IPS-18c (cell line): ENCODE measurements around the gene PRM2.
"Not testable (repeated sequence)": the region's sequence is repeated elsewhere in the genome, so short reads cannot be mapped to it uniquely, and the experiment has no call there.

Experiments used
- H3K4me3 ChIP-seq: 2 replicates; pipeline ENCODE4 v1.7.0; 2013; ENCODE audit warnings: low read depth, mild to moderate bottlenecking, low read length, moderate library complexity; ENCODE audit not compliant: insufficient read depth
- H3K9me3 ChIP-seq: one replicate; pipeline ENCODE4 v1.6.1; 2013; ENCODE audit warnings: mild to moderate bottlenecking, low read length, moderate library complexity; ENCODE audit not compliant: control insufficient read depth, insufficient read depth

The PRM2 gene

DNA sequence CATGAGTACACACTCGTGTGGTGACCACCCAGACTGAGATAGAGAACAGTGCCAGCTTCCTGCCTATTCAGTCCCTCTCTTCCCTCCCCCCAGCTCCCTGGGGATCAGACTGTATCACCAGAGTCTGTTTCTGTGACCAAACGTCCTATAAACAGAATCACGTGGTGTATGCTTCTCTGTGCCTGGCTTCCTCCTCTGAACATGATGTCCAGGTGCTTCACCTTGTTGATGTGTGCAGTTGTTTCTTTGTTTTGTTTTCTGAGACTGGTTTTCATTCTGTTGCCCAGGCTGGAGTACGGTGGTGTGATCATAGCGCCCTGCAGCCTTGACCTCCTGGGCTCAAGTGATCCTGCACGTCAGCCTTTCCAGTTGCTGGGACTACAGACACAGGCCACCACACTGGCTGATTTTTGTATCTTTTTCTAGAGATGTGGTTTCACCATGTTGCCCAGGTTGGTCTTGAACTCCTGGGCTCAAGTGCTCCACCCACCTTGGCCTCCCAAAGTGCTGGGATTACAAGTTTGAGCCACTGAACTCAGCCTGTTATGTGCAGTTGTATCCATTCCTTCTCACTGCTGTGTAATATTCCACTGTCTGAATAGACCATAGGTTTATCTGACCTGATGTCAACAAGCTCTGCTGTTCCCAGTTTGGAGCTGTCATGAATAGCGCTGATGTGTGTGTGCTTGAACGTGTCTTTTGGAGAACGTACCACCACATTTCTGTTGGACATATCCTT lies 33.8 kb upstream of the PRM2 start:
- Histone ChIP-seq H3K9me3 (no peaks in the 10 kb centered on the region), H3K4me3 (no peak overlapping the region)

DNA sequence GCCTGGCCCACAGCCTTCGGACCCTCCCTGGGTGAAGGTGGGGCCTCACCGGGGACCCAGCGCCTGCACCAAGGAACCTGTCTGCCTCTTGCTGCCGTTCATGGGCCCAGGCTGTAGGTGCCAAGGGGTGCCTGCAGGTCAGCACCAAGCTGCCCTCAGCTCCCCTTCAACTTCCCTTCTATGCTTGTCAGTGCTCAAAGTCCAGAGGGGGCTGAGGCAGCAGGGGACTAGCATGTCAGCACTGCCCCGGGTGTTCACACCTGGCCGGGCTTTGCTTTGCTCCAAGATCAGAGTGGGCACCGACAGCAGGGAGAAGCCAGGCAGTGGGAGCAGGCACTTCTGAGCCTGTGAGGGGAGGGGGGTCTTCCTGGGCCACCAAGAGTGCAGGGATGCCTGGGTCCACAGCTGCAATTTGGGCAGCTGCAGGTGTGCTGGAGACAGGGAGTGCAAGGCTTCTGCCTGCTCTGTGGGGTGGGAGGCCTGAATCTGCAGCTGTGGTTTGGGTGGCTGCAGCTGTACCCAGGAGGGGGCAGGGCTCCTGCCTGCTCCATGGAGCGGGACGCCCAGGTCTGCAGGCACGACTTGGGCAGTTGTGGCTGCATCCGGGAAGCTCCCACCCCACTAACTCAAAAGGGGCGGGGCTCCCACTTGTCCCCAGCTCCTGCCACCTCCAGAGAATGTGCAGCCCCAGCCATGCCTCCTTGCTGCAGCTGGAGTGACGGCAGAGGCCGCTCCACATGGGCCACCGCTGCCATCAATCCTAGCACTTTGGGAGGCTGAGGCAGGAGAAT lies 32.4 kb upstream of the PRM2 start:
- Histone ChIP-seq H3K9me3 (no peaks in the 10 kb centered on the region), H3K4me3 (no peak overlapping the region)

DNA sequence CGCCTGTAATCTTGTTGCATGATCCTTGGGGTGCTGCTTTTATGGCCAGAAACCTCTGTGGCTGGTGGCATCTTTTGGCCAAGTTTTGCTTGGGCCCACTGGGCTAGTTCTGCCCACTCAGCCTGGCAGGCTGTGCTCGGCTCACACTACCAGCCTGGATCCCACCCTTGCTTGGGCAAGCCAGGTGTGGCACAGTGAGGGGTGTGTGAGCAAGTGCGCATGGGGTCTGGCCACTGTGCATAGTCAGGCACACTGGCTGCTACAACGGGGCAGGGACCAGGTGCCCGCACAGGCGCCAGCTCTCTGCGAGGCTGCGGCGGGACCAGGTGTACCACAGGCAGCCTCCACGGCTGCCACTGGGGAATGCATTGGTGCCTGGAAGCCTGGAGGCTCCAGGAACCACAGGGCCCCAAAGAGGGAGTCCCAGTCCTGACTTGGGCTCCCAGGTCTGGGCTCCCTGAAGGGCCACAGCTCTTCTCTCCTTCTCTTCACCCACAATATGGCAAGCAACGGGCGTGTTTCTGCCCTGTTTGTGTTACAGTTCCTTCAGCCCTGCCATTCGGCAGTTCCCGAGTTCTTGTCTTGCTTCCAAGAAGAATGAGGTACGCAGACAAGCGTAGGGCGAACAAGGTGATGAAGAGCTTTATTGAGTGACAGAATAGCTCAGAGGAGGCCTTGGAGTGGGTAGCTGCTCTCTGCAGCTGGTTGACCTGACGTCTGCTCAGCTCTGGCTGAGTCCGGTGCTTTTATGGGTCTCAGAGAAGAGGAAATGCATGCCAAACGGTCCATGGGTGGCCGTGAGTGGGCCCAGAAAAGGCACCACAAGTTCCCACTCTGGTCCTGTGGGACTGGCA lies 31.6 kb upstream of the PRM2 start:
- Histone ChIP-seq H3K9me3 (no peaks in the 10 kb centered on the region), H3K4me3 (no peak overlapping the region)

DNA sequence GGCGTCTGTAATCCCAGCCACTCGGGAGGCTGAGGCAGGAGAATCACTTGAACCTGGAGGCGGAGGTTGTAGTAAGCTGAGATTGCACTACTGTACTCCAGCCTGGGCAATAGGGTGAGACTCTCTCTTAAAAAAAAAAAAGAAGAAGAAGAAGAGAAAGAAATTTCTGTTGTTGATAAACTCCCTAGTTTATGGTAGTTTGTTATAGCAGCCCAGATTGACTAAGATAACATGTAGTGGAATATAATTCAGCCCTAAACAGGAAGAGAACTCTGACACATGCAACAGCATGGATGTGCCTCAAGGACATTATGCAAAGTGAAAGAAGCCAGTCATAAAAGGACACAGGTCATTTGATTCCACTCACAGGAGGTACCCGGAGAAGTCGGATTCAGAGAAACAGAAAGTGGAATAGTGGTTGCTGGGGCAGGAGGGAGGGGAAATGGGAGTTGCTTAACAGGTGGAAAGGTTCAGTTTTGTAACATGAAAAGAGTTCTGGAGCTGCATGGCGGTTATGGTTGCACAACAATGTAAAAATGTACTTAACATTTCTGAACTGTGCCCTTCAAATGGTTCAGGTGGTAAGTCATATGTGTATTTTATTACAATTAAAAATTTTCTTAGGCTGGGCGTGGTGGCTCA lies 30.8 kb upstream of the PRM2 start:
- H3K9me3 ChIP-seq: no peaks in the 10 kb centered on the region

DNA sequence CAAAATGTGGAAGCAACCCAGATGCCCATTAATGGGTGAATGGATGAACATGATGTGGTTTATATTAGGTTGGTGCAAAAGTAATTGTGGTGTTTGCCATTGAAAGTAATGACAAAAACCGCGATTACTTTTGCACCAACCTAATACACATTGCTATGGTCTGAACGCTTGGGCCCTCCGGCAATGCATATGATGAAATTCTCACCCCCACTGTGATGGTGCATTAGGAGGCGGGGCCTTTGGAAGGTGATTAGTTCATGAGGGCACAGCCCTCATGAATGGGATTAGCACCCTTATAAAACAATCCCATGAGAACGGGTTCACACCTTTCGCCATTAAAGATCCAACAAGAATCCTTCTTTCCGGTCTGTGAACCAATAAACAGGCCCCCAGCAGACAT lies 30.1 kb upstream of the PRM2 start:
- Histone ChIP-seq H3K4me3 (no peak overlapping the region), H3K9me3 (no peaks in the 10 kb centered on the region)

More for the DNA sequence above, 30.8 kb upstream of the PRM2 start:
- no peak overlapping the region for H3K4me3 ChIP-seq

DNA sequence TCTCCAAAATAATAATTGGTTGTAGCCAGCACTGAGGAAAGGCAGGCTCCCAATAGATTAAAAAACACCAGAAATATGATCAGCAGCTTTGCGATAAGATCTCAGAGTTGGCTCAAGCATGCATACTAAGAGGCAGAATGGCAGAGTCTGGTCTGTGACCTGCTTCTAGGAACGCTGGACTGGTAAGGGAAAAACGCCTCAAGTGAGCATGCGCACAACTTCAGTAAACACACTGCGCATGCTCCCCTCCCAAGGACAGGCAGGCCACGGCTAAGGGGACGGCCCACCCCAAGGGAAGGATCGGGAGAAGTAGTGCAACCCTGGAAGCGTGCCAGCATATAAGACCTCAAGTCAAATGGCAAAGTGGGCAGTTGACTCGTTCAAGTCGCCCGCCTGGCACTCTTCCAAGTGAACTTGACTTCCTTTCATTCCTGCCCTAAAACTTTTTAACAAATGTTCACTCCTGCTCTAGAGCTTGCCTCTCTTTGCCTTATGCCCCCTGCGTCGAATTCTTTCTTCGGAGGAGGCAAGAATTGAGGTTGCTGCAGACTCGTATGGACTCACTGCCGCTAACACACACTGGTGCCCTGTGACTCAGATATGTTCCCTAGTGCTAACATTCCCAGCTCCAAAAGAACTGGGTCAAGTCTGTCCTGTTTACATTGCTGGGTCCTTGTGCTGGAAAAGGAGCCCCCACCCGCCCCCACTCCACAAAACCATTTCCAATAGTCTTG lies 27.3 kb upstream of the PRM2 start:
- no peak overlapping the region for H3K4me3 ChIP-seq
- no peaks in the 10 kb centered on the region for H3K9me3 ChIP-seq

DNA sequence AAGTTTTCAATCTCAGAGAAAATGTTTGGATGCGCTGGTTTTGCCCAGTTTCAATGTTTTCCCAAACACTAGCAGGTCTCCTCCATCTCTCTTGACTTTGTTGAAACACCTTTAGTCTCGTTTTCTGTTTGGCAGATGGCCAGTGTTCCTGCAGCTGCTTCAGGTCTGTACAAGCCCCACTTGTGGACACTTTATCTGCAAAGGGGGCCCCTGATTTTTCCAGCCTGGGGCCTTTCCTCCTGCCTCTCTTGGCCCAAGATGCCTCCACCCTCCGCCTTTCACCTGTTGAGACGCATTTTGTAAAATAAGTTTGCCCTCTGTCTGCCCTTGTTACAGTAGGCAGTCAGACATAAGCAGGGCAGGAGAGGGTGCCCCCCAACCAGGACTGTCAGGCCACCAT lies 26.7 kb upstream of the PRM2 start:
- no peak overlapping the region for H3K4me3 ChIP-seq
- no peaks in the 10 kb centered on the region for H3K9me3 ChIP-seq

DNA sequence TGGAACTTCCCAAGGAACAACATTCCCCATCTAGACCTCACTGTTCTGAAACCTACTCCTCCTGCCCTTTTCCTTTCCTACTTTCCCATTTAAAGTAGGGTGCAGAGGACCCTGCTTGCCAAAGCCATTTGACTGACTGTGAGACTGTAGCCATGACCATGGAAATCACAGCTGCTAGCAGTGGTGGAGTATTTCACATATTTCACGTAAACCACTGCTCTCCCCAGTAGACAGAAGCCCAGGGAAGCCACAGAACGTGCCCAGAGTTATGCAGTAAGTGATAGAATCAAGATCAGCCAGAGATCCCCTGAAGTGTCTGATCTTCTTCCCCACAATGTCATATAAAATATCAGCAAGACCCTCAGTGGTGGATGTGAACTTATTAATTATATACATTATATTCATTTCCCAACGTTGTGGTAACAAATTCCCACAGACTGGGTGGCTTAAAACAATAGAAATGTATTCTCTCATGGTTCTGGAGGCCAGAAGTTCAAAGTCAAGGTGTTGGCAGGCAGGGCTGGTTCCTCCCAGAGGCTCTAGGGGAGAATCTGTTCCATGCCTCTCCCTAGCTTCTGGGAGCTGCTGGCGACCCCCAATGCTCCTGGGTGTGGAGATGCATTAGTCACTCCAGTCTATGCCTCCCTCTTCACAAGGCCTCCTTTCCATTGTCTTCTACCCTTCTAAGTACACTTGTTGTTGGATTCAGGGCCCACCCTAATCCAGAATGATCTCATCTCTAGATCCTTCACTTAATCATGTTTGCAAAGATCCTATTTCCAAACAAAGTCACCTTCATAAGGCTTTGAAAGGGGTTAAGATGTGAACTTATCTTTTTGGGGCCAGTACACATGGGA lies 25.6 kb upstream of the PRM2 start:
- Histone ChIP-seq H3K4me3 (no peak overlapping the region), H3K9me3 (no peaks in the 10 kb centered on the region)

DNA sequence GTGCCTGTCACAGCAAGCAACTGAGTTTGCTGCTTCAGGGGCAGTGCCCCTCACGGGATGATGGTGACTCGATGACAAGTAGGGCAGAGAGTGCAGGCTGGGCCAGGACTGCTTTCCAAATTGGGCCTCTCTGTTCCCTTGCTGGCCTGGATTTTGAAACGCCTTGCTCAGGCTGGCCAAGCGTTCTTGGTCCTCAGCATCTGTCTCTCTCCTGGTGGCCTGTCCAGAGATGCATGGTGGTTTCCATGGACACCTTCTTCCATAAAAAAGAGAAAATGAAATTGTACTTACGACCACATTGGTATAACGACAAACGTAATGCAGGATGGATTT lies 24.2 kb upstream of the PRM2 start:
- Histone ChIP-seq H3K4me3 (no peak overlapping the region), H3K9me3 (no peaks in the 10 kb centered on the region)

DNA sequence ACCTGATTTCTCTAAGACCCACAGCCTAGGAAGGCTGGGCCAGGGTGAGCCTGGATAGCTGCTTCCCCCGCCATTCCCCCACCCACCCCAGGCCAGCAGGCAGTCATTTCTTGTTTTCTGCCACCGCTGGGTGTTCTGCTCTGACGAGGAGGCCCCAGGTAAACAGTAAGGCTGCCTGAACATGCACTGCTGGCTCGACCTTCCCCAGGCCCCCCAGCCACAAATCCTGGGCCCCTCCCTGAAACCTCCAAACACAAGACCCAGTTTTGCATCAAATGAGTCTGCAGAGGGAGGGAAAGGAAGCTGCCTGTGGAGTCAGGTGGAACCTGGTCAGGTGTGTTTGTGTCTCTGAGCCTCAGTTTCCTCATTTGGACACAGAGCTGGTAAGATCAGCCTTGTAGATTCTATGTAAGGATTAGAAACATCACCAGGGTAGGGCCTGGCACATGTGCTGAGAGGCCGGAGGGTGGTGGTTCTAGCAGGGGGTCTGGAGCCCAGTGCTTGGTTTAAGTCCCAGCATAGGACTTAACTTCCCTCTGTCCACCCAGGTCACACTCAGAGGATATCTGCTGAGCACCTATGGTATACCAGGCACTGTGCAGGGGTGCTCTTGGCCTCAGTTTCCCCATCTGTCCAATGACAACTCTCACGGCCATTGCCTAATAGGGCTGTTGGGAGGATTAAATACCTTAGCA lies 23.7 kb upstream of the PRM2 start:
- no peak overlapping the region for H3K4me3 ChIP-seq

DNA sequence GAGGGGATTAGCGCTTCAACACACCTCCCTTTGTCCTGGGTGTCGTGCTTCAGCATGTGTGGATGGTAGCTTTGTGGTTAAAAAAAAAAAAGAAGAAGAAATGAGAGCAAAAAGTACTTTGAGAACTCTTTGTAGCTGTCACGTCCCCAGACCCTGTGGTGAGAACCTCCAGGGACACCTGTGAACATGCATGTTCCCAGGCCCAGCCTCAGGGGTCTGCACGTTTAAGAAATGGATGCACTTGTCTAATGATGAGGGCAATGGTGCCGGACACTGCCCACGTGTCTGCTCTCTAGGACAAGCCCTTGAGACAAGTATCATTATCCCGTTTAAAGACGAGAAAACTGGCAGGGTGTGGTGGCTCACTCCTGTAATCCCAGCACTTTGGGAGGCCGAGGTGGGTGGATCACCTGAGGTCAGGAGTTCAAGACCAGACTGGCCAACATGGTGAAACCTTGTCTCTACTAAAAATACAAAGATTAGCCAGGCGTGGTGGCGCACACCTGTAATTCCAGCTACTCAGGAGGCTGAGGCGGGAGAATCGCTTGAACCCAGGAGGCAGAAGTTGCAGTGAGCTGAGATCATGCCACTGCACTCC lies 22.8 kb upstream of the PRM2 start:
- not testable (repeated sequence) for H3K4me3 ChIP-seq, H3K9me3 ChIP-seq

More for the DNA sequence above, 23.7 kb upstream of the PRM2 start:
- H3K9me3 ChIP-seq: no peaks in the 10 kb centered on the region

DNA sequence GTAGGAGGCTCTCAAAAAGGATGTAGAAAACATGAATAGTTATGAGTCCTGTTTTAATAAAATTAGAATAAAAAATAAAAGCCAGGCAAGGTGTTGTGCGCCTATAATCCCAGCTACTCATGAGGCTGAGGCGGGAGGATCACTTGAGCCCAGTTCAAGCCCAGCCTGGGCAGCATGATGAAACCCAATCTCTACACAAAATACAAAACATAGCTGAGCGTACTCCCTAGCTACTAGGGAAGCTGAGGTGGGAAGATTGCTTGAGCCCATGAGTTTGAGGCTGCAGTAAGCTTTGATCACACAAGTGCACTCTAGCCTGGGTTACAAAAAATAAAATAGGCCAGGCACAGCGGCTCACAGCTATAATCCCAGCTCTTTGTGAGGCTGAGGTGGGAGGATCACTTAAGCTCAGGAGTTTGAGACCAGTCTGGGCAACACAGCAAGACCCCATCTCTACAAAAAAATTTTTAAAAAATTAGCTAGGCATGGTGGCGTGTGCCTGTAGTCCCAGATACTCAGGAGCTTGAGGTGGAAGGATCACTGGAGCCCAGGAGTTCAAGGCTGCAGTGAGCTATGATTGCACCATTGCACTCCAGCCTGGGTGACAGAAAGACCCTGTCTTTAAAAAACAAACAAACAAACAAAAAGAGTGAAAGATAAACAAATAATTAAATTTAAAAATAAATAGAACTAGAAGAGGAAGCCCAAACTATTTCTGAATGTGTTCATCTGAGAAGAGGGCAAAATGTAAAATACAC lies 22.0 kb upstream of the PRM2 start:
- H3K9me3 ChIP-seq: no peaks in the 10 kb centered on the region
- no peak overlapping the region for H3K4me3 ChIP-seq

DNA sequence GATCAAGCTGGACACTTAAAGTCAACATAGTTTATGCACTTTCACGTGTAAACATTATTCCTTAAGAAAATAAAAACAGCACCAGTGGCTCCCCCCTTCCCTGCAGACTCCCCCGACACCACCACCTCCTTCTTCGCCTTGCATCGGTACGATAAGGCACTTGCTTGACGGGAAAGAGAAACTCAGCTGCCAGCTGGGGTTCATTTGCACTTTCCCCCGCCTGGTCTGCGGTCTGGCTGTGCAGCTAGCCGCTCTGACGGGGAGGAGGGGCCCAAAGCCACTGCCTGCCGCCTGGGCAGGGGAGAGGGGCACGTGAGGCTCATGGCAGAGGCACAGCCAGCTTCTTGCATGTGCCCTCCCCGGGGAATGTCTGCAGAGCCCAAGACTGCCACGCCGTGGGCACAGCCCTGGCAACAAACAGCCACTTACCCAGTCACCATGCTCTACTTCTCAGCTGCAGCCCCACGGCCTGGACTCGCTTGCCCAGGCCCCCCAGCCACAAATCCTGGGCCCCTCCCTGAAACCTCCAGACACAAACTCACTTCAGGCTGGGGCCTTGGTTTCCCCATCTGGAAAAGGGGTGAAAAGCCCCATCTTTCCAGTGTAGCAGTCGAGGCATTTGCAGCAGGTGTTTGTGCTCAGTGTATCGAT lies 21.3 kb upstream of the PRM2 start:
- Histone ChIP-seq H3K9me3 (no peaks in the 10 kb centered on the region), H3K4me3 (no peak overlapping the region)
